Activated T-helper 17 cell treated with anti-CD3 and anti-CD28 coated beads, Interleukin-2, amount 50 U/mL, for 72 hours (primary cell): ENCODE data around the gene KCNQ1. TPM values are rescaled to one million over a fixed set of nuclear protein-coding genes. Genes with fewer than 3 reads are reported as not detected.

Experiments used
- ATAC-seq: fragments of 150-1000 bp; cut with Tn5 transposase; replicated peaks from 2 replicates; pipeline ENCODE4 v1.10.0; 2021; ENCODE audit warnings: mild to moderate bottlenecking, moderate library complexity
- H3K27ac Mint-ChIP-seq: one replicate; pipeline ENCODE4 v1.8.0; 2022; ENCODE audit warnings: mixed read lengths
- H3K27me3 Mint-ChIP-seq: one replicate; pipeline ENCODE4 v1.8.0; 2022; ENCODE audit warnings: mixed read lengths
- H3K36me3 Mint-ChIP-seq: one replicate; pipeline ENCODE4 v1.8.0; 2022; ENCODE audit warnings: low read depth, mild to moderate bottlenecking, mixed read lengths
- H3K4me1 Mint-ChIP-seq: one replicate; pipeline ENCODE4 v1.8.0; 2022; ENCODE audit warnings: mixed read lengths
- H3K4me3 Mint-ChIP-seq: one replicate; pipeline ENCODE4 v1.8.0; 2022; ENCODE audit warnings: mild to moderate bottlenecking, mixed read lengths
- H3K9me3 Mint-ChIP-seq: one replicate; pipeline ENCODE4 v1.8.0; 2022; ENCODE audit warnings: mixed read lengths
- total RNA-seq, 2 donors: library from RNA; stranded (reverse); gene quantifications; one replicate each; pipeline ENCODE4 v1.2.3, GENCODE V29; 2022

The KCNQ1 gene
- total RNA-seq, 2 donors from 2014 or later, result 7.0 to 9.7 TPM

DNA sequence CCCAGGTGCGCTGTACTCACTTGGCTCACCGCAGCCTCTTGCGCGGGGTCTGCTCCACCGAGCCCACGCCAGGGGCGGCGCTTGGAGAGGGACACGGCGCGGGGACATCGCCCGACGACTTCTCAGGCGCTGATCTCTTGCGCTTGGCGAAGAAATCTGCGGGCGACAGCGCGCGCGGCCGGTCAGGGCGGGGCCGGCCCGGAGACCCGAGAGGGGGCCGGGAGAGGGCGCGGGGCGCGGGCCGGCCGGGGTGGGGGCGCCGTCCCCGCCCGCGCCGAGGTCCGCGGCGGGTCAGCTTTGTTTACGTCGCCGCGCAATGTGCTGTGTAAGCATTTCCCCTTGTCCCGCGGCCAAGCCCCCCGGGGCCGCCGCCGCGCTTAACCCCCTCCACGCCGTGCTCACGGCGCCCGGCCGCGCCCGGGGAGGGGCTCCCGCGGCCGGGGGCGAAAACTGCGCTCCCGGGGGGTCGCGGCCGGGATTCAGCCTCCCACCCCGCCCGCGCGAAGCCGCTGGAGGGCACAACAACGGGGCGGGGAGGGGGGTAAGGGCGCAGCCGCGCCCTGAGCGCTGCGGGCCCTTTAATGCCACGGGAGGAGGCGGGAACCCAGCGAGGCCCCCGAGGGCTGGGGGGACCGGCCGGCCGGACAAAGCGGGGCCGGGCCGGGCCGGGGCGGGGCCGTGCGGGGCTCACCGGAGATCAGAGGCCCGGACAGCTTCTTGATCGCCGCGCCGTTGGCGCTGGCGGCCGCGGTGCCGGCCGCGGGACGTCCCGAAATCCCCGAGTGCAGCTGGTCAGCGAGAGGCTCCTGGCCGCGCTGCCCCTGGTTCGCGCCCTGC is 439.4 kb downstream of the KCNQ1 start:
- peaks cover 6% of the 10 kb centered on the region for H3K27me3 Mint-ChIP-seq
- no peaks in the 10 kb centered on the region for H3K9me3 Mint-ChIP-seq
- ATAC-seq, result no peak
- H3K27ac Mint-ChIP-seq, result no peak overlapping the region
- no peaks in the 10 kb centered on the region for H3K4me1 Mint-ChIP-seq
- H3K4me3 Mint-ChIP-seq, result peak overlapping the region; percentile 57
- H3K36me3 Mint-ChIP-seq, result peaks cover 7% of the 10 kb centered on the region

DNA sequence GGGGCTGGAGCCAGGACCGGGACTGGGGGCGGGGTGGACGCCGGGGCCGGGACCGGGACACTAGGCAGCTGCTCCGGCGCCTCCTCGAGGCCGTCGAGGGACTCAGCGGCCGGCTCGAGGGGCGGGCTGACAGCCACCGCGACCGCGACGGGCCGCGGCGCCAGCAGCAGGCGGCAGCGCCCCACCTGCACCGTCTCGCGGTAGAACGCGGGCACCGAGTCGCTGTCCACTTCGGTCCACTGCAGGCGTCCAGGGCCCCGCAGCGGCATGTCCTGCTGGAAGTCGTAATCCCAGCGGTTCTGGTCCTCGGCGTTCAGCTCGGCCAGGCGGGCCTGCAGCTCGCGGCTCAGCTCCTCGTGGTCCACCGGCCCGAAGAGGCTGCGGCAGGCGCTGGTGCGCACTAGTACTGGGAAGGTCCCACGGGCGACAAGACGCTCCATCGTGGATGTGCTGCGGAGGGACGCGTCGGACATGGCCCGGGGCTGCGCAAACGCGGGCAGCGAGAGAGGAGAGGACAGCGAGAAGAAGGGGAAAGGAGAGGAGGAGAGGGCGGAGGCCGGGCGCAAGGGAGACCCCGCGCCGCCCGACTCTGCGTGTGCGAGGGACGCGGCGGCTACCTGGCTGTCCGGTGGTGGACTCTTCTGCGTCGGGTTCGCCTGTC is 440.3 kb downstream of the KCNQ1 start:
- ATAC-seq, result peak; percentile 27
- H3K9me3 Mint-ChIP-seq, result no peaks in the 10 kb centered on the region
- H3K27ac Mint-ChIP-seq, result no peak overlapping the region
- H3K27me3 Mint-ChIP-seq, result peaks cover 6% of the 10 kb centered on the region
- H3K36me3 Mint-ChIP-seq, result peaks cover 7% of the 10 kb centered on the region
- peak overlapping the region; percentile 81 for H3K4me3 Mint-ChIP-seq
- H3K4me1 Mint-ChIP-seq, result no peaks in the 10 kb centered on the region

DNA sequence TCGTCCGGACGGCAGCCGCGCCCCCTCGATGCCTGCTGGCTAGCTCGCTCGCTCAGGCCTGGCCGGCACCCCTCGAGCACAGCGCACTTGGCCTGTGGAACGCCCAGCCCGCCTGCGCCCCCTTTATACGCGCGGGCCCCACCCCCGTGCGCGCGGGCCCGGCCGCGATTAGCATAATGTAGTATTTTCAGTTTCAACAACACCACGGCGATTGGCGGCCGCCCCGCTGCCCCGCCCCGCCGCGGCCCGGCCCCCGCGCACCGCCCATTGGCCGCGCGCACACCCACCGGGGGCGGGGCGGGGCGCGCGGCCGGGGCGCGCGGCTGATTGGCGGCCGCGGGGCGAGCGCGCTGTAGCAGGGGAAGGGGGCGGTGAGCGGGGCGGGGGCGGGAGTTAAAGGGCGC is 440.9 kb downstream of the KCNQ1 start, which contains the start of gene CDKN1C:
Gene CDKN1C (minus strand): TSS at position 98 of the 404 bp plus-strand sequence. CDS start 319 bp downstream, outside the sequence.
- H3K4me3 Mint-ChIP-seq, result peak within 1 kb of the TSS; percentile 81
- H3K27me3 Mint-ChIP-seq, result peaks cover 6% of the 10 kb centered on the region
- H3K4me1 Mint-ChIP-seq, result no peaks in the 10 kb centered on the region
- no peak within 1 kb of the TSS for H3K27ac Mint-ChIP-seq
- ATAC-seq, result peak; percentile 86
- H3K9me3 Mint-ChIP-seq, result no peaks in the 10 kb centered on the region
- peaks cover 7% of the 10 kb centered on the region for H3K36me3 Mint-ChIP-seq

DNA sequence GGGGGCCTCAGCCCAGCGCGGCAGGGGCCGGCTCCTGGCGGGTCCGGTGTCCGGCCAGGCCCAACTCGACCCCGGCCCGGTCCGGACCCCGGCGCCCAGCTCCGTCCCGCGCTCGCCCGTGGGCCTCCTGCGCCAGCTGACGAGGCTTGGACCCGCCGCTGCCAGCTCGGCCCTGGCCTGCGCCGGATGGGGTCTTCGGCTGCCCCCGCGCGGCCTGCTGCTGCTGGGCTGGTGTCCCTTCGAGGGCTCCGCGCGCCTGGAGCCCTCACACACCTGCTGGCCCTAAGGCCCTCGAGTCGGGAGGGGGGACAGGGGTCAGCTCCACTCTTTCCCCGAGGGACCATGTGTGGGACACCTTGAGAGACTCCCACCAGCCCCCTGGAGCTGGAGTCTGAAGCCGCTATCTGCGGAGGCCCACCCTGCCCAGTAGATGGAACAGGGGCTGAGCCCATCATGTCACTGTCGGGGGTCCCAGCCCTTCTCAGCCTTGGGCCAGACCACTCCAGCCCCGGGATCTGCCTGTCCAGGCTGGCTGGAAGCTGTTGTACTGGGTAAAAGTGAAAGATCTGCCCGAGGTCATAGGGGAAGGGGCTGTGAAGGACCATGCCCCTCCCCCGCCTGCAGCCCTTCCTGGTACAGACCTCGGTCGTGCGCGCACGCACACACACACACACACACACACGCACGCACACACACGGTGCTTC is 441.5 kb downstream of the KCNQ1 start:
- no peak for ATAC-seq
- H3K4me3 Mint-ChIP-seq, result peak overlapping the region; percentile 48
- no peaks in the 10 kb centered on the region for H3K4me1 Mint-ChIP-seq
- peaks cover 7% of the 10 kb centered on the region for H3K36me3 Mint-ChIP-seq
- H3K27me3 Mint-ChIP-seq, result peaks cover 6% of the 10 kb centered on the region
- no peak overlapping the region for H3K27ac Mint-ChIP-seq
- H3K9me3 Mint-ChIP-seq, result no peaks in the 10 kb centered on the region

DNA sequence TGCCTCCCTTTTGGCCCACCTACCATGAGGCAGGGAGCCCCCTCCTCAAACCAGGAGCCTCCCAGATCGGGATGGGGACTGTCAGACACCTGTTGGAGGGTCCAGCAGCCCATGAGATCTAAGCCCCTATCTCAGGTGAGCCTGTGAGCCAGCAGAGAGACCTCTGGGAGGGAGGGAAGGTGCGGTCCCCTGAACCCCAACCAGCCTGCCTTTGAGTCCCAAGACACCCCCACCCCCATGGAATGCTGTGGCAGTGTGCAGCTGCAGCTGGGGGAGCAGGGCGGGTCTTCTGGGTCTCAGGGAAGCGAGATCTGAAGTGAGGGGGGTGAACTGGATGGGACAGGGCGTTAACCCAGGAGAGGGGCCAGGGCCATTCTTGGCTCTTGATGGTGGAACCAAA is 442.1 kb downstream of the KCNQ1 start:
- H3K4me3 Mint-ChIP-seq, result peak overlapping the region; percentile 48
- H3K27ac Mint-ChIP-seq, result no peak overlapping the region
- no peak for ATAC-seq
- H3K9me3 Mint-ChIP-seq, result no peaks in the 10 kb centered on the region
- H3K36me3 Mint-ChIP-seq, result peaks cover 7% of the 10 kb centered on the region
- peaks cover 6% of the 10 kb centered on the region for H3K27me3 Mint-ChIP-seq
- no peaks in the 10 kb centered on the region for H3K4me1 Mint-ChIP-seq

DNA sequence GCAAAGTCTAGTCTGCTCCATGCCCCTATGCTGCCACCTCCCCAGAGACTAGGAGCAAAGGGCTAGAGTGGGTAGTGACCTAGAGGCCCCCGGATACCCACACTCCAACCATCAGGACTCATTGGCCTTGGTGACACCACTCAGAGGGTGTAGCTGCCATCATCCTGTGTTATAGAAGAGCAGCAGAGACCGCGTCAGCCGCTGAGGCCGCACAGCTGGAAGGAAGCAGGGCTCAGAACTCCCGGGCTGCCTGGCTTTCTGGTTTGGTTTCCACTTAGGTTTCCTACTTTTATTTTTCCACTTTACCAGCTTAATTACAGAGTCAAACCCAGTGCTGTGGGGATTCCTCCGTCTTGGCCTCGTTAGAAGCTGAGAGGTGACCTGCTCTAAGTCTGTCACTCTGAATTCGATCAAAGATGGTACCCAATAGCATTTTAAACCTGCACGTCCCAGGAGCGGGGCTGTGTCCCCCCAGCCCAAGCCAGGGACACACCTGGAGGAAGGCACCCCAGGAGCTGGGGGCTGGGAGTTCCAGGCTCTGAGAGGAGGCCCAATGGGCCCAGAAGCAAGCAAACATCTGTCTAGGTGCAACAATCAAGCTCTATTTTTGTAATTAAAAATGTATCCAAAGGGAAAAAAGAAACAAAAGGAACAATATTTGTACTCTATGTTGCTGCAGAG is 442.8 kb downstream of the KCNQ1 start:
- Mint-ChIP-seq H3K36me3 (peaks cover 7% of the 10 kb centered on the region), H3K27ac (no peak overlapping the region), H3K4me3 (peak overlapping the region; percentile 48), H3K27me3 (peaks cover 6% of the 10 kb centered on the region), H3K4me1 (no peaks in the 10 kb centered on the region), H3K9me3 (no peaks in the 10 kb centered on the region)
- ATAC-seq, result no peak

DNA sequence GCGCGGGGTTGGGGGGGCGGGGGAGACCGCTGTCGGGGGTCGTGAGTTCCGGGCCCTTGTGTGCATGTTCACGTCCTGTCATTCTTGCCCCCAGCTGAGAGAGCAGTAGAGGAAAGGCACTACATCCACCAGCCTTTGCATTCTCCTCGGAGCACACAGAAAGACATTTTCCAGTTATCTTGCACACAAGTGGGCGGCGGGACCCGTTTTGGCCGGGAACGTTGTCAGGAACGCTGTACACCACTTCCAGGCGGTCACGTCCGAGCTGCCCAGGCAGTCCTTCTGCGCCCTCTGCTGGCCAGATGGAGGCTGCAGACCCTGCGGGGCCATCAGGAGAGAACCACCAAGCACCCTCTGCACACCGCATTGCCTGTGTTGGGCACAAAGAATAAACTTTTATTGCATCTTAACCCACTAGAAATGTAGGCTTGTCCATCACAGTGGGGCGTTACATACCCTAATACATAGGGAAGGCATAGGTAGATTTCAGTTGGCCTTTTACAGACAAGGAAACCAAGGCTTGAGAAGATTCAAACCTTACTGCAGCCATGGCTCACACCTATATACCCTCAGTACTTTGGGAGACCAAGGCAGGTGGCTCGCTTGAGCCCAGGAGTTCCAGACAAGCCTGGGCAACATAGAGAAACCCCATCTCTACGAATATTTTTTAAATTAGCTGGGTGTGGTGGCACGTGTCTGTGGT is 443.6 kb downstream of the KCNQ1 start:
- peak; percentile 48 for ATAC-seq
- Mint-ChIP-seq H3K4me1 (no peaks in the 10 kb centered on the region), H3K27ac (no peak overlapping the region), H3K9me3 (no peaks in the 10 kb centered on the region), H3K4me3 (no peak overlapping the region), H3K36me3 (peaks cover under 1% of the 10 kb centered on the region), H3K27me3 (no peaks in the 10 kb centered on the region)

DNA sequence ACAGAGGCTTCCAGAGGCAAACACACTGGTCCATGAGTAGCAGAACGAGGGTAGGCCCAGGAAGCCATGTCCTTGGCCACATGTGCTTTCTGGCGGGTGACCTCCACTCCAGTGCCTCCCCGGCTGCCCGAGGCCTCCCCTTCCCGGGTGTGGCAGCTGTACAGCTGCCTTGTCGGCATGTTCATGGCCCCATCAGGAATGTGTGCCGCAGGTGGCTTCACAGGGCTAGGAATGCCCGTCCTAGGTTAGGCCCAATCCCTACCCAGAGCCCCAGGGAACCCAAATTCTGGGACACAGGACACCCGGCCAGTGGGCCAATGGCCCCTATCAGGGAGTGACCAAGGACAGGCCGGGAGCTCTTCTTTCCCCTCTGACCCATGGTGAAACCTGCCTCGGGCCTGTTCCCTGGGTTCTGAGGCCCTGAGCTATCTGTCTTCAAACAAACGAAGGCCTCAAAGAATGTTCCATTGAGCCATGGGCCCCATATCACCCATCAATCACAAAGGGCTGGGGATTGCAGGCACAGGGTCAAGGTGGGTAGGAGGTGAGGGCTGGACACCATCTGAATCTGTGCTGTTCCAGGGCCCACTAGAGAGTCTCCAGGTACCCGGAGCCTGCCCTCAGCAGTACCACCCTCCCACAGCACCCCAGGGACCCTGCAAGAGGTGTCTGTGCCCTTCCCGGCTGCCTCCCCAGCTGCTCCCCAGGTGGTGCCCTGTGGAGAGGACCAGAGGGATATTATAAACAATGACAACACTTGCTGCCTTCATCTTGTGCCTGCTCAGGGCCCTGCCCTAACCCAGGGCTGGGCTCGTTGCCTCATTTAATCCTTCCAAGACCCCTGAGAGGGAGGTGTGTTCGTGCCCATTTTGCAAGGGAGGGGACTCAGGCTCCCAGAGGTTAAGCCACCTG is 444.8 kb downstream of the KCNQ1 start:
- Mint-ChIP-seq H3K4me1 (no peaks in the 10 kb centered on the region), H3K36me3 (no peaks in the 10 kb centered on the region), H3K27me3 (no peaks in the 10 kb centered on the region), H3K27ac (no peak overlapping the region), H3K9me3 (no peaks in the 10 kb centered on the region), H3K4me3 (no peak overlapping the region)
- no peak for ATAC-seq

DNA sequence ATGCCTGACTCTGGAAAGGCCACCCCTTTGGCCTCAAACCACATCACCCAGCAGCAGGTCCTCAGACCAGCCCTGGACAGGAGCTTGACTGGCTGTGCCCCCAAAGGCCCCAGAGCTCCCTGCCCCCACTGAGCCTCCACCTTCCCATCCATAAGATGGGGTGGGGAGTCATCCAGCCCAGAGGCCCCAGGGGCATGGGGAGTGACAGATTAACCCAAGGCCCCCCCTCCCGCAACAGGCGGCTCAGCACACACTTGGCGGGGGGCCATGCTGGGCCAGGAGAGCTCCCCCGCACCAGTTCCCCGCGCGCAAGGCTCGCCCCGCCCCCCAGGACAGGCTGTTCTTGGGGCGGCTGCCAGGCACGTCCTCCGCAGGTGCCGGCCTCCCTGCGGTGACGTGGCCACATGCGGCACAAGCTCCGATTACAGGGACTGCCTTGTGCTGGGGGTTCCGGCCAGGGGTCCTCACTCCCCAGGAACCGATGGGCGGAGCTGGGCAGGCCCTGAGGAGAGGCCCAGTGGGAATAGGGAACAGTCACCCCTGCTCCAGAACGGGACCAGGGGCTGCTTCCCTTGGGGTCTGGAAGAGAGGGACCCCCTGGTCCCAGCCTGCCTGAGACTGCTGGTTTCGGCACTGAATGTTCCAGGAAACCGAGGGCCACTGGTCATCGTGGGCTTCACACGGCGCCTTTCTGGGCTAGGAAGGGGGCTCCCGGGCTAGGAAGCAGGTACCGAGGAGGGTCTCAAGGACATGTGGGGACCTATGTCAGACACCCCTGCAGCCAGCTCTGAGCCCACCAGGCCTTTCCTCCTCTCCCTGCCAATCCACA is 445.9 kb downstream of the KCNQ1 start:
- no peaks in the 10 kb centered on the region for H3K9me3 Mint-ChIP-seq
- H3K4me3 Mint-ChIP-seq, result no peak overlapping the region
- no peak for ATAC-seq
- no peaks in the 10 kb centered on the region for H3K36me3 Mint-ChIP-seq
- no peak overlapping the region for H3K27ac Mint-ChIP-seq
- no peaks in the 10 kb centered on the region for H3K27me3 Mint-ChIP-seq
- no peaks in the 10 kb centered on the region for H3K4me1 Mint-ChIP-seq

DNA sequence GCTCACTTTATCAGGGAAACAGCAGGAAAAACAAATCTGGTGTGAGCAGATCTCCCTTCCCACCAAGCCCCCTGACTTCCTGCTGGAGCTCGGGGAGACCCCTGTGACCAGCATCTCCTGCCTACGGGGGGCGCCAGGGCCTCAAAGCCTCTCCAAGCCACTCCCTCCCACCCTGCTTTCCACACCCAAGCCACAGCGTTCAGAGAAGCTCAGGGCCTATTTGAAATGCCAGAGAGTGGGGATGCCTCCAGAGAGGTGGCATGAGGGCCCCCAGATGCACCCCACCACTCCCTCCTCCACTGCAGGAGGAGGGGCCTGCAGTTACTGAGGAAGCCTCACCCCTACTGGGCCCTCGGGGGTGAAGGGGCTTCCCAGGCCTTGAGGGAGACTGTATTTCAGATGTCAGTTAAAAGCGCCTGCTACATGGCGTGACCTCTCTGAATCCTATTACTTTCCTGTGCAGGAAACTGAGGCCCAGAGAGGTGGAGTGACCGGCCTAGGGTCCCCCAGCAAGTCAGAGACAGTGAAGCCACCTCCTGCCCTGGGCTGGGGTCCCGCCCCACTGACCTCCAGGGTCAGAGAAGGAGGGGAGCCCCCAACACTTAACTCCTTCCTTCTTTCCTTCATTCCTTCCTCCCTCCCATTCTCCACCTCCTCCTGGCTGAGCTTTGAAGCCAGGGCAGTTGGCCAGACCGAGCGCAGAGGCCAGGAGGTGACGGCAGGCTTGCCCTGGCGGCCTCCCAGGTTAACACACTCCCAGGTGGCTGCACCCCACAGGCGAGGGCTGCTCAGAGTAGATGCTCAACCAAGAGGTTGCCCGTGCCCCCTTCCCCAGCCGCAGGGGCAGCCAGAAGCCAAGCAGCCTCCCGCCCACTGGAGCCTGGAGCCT is 446.8 kb downstream of the KCNQ1 start:
- Mint-ChIP-seq H3K4me3 (peak overlapping the region; percentile 82), H3K4me1 (no peaks in the 10 kb centered on the region), H3K9me3 (no peaks in the 10 kb centered on the region), H3K27ac (peak overlapping the region; percentile 83), H3K27me3 (no peaks in the 10 kb centered on the region), H3K36me3 (no peaks in the 10 kb centered on the region)
- no peak for ATAC-seq

DNA sequence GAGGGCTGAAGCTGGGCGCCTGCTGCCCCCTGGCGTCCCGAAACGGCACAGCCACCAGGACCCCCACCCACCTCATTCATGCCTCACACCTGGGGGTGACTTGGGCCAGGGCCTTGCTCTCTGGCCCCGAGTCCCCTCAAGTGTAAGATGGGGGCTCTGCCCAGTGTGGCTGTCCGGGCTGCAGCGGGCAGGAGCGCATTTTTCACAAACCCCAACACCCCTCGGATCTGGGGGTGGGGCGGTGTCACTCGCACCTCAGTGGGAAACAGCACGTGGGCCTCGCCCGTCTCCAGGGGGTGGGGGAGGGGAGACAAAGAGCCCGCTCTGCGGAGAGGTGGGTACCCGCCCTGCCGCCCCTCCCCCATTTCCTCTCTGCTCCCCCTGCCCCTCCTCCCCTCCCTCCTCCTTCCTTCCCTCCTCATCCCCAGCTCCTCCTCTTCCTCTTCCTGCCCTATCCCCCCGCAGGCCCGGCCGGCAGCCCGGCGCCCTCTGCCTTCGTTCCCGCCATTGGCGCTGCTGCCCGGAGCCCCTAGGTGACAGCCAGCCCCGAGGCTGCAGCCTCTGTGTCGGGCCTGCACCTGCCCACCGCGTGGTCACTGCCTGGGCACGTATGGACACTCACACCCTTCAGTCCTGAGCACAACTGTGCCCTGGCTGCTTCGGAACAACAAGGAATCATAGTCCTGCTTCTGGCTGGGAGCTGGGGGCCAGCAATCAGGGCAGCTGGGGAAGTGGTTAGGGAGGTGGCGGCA is 447.6 kb downstream of the KCNQ1 start:
- H3K27ac Mint-ChIP-seq, result peak overlapping the region; percentile 83
- no peaks in the 10 kb centered on the region for H3K9me3 Mint-ChIP-seq
- peak overlapping the region; percentile 82 for H3K4me3 Mint-ChIP-seq
- H3K4me1 Mint-ChIP-seq, result no peaks in the 10 kb centered on the region
- H3K27me3 Mint-ChIP-seq, result no peaks in the 10 kb centered on the region
- no peaks in the 10 kb centered on the region for H3K36me3 Mint-ChIP-seq
- peak; percentile 66 for ATAC-seq
